HepG2 (cell line): ENCODE results near the gene POLRMT. TPM values are rescaled to one million over a fixed set of nuclear protein-coding genes. Genes with fewer than 3 reads are reported as not detected.

Experiments used
- CAMTA2 ChIP-seq: sonication (generic); formaldehyde crosslinking; IDR thresholded peaks from 2 replicates; pipeline ENCODE4 v1.4.0; 2020; ENCODE audit warnings: mild to moderate bottlenecking, missing genetic modification reagents, borderline replicate concordance
- CBFB ChIP-seq: sonication (generic); formaldehyde crosslinking; IDR thresholded peaks from 2 replicates; pipeline ENCODE4 v1.4.0; 2020; ENCODE audit warnings: missing genetic modification reagents
- DNMT1 ChIP-seq: sonication (generic); formaldehyde crosslinking; IDR thresholded peaks from 2 replicates; pipeline ENCODE4 v1.5.1; 2020; ENCODE audit warnings: mild to moderate bottlenecking, missing genetic modification reagents
- FOXK2 ChIP-seq: fragments of 450-650 bp; IDR thresholded peaks from 2 replicates; pipeline ENCODE4 v1.6.1; 2016
- KDM2A ChIP-seq: sonication (generic); formaldehyde crosslinking; IDR thresholded peaks from 2 replicates; pipeline ENCODE4 v1.4.0; 2020; ENCODE audit warnings: low read depth, missing genetic modification reagents, borderline replicate concordance
- MLLT10 ChIP-seq: sonication (generic); formaldehyde crosslinking; IDR thresholded peaks from 2 replicates; pipeline ENCODE4 v1.4.0; 2020; ENCODE audit warnings: missing genetic modification reagents
- NAIF1 ChIP-seq: sonication (generic); formaldehyde crosslinking; IDR thresholded peaks from 2 replicates; pipeline ENCODE4 v1.5.0; 2020; ENCODE audit warnings: mild to moderate bottlenecking, missing genetic modification reagents, borderline replicate concordance
- SMAD9 ChIP-seq: sonication (generic); formaldehyde crosslinking; IDR thresholded peaks from 2 replicates; pipeline ENCODE4 v1.5.1; 2020; ENCODE audit warnings: mild to moderate bottlenecking, missing genetic modification reagents
- ZNF432 ChIP-seq: sonication (generic); formaldehyde crosslinking; IDR thresholded peaks from 2 replicates; pipeline ENCODE4 v1.5.0; 2020; ENCODE audit warnings: missing genetic modification reagents, mild to moderate bottlenecking, borderline replicate concordance
- ZNF549 ChIP-seq: sonication (generic); formaldehyde crosslinking; IDR thresholded peaks from 2 replicates; pipeline ENCODE4 v1.5.0; 2020; ENCODE audit warnings: missing genetic modification reagents
- ZNF672 ChIP-seq: sonication (generic); formaldehyde crosslinking; IDR thresholded peaks from 2 replicates; pipeline ENCODE4 v1.8.1; 2022; ENCODE audit warnings: missing genetic modification reagents
- ZZZ3 ChIP-seq: sonication (generic); formaldehyde crosslinking; IDR thresholded peaks from 2 replicates; pipeline ENCODE4 v1.4.0; 2020; ENCODE audit warnings: missing genetic modification reagents, mild to moderate bottlenecking, borderline replicate concordance
- polyA plus RNA-seq, 8 experiments: library from polyadenylated mRNA; depleted of rRNA in 3 of 8; stranded (reverse) in 7 of 8; unstranded in 1 of 8; fragments of >200 nt; fragmentation: Illumina TruSeq in 4 of 8; extraction: Trizol in 4 of 8; gene quantifications; 2 replicates each; pipeline versions ENCODE4 v1.2.1 to v1.2.3, GENCODE V29; 2011 to 2016; ENCODE audit warnings: low read depth in 4 of 8, missing spikeins in 1 of 8, mixed read lengths in 1 of 8; ENCODE audit not compliant: insufficient read depth in 1 of 8
- total RNA-seq, 5 experiments: library from RNA; depleted of rRNA; stranded (reverse); fragments of >200 nt; fragmentation: Illumina TruSeq; extraction: Trizol; gene quantifications; 2 replicates each; pipeline ENCODE4 v1.2.3, GENCODE V29; 2016; ENCODE audit warnings: low read depth in 1 of 5
- TF ChIP-seq, protein P1 (sequence below): sonication (generic); formaldehyde crosslinking; IDR thresholded peaks from 2 replicates; pipeline ENCODE4 v1.8.1; 2023; ENCODE audit warnings: mild to moderate bottlenecking, moderate library complexity, missing genetic modification reagents
- TF ChIP-seq, protein P2 (sequence below): sonication (generic); formaldehyde crosslinking; IDR thresholded peaks from 2 replicates; pipeline ENCODE4 v1.4.0; 2020; ENCODE audit warnings: missing genetic modification reagents, mild to moderate bottlenecking, borderline replicate concordance
- TF ChIP-seq, protein P3 (sequence below): sonication (generic); formaldehyde crosslinking; IDR thresholded peaks from 2 replicates; pipeline ENCODE4 v1.4.0; 2020; ENCODE audit warnings: mild to moderate bottlenecking, low read depth, missing genetic modification reagents
- TF ChIP-seq, protein P4 (sequence below), 2 experiments: sonication (generic) in 1 of 2; formaldehyde crosslinking in 1 of 2; IDR thresholded peaks; 2 replicates each; pipeline versions ENCODE4 v1.6.1 to v1.9.0; 2014 to 2022; ENCODE audit warnings: antibody characterized with exemption in 1 of 2, borderline replicate concordance in 1 of 2, inconsistent platforms in 1 of 2, low read depth in 1 of 2, missing genetic modification reagents in 1 of 2

The POLRMT gene
- total and polyA plus RNA-seq, 2 of the 13 experiments (the other 11 are each of a cell fraction or from before 2014, with no cell fraction given), result 78.0 to 101 TPM

DNA sequence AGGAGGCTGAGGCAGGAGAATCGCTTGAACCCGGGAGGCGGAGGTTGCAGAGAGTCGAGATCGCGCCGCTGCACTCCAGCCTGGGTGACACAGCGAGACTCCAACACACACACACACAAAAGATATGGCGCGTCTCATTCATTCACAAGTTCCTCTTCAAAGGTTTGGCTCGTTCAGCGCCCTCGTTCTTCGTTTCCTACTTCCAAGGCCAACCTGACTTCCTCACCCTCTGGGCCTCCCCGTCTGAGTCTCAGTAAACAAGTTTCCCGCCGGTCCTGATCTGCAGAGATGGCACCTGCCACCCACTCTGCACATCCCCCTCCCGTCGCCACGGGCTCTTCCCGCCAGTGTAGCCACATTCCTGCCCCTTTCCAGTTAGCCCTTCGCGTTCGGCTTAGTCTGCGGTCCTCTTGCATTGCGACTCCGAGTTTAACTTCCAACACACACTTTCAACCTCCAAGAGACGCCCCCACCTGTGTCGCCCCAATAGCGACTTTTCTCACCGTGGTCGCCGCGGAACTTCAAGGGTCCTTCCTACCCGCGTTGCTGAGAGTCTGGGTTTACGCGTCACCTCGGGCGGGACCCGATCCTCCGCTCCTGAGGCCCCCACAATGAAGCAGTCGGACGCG is 62.3 kb downstream of the POLRMT start (continued):
- TF ChIP-seq NAIF1 (CRISPR knock-in tag) (peak; percentile 46; the same call in 1 of the 2 replicates), ZNF672 (no peak), FOXK2 (no peak), ZZZ3 (CRISPR knock-in tag) (no peak), DNMT1 (CRISPR knock-in tag) (no peak), ZNF432 (CRISPR knock-in tag) (no peak), CAMTA2 (CRISPR knock-in tag) (no peak), MLLT10 (CRISPR knock-in tag) (no peak), CBFB (CRISPR knock-in tag) (peak; percentile 48; the same call in 1 of the 2 replicates), ZNF549 (CRISPR knock-in tag) (no peak), KDM2A (peak; percentile 61; the same call in 1 of the 2 replicates), SMAD9 (CRISPR knock-in tag) (peak; percentile 31; the same call in 1 of the 2 replicates)
- TF ChIP-seq, protein P1, sequence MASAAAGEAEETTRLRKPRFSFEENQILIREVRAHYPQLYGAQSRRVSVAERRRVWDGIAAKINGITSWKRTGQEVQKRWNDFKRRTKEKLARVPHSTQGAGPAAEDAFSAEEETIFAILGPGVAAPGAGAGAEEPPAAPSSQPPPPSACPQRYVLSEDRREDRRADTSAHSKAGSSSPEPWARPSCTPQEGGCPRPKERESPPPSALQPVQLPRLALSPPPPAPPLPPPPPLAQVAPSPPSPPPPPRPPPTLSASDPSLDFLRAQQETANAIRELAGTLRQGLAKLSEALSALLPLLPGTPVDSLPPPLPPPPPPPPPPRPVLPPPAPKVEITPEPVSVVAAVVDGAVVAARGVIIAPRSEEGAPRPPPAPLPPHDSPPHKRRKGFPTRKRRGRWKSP, result peak; percentile 31
- TF ChIP-seq, protein P2, sequence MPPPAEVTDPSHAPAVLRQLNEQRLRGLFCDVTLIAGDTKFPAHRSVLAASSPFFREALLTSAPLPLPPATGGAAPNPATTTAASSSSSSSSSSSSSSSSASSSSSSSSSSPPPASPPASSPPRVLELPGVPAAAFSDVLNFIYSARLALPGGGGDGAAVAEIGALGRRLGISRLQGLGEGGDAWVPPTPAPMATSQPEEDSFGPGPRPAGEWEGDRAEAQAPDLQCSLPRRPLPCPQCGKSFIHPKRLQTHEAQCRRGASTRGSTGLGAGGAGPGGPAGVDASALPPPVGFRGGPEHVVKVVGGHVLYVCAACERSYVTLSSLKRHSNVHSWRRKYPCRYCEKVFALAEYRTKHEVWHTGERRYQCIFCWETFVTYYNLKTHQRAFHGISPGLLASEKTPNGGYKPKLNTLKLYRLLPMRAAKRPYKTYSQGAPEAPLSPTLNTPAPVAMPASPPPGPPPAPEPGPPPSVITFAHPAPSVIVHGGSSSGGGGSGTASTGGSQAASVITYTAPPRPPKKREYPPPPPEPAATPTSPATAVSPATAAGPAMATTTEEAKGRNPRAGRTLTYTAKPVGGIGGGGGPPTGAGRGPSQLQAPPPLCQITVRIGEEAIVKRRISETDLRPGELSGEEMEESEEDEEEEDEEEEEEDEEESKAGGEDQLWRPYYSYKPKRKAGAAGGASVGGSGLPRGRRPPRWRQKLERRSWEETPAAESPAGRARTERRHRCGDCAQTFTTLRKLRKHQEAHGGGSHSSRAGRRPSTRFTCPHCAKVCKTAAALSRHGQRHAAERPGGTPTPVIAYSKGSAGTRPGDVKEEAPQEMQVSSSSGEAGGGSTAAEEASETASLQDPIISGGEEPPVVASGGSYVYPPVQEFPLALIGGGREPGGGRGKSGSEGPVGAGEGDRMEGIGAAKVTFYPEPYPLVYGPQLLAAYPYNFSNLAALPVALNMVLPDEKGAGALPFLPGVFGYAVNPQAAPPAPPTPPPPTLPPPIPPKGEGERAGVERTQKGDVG, result peak; percentile 56; the same call in 1 of the 2 replicates
- TF ChIP-seq, protein P3, sequence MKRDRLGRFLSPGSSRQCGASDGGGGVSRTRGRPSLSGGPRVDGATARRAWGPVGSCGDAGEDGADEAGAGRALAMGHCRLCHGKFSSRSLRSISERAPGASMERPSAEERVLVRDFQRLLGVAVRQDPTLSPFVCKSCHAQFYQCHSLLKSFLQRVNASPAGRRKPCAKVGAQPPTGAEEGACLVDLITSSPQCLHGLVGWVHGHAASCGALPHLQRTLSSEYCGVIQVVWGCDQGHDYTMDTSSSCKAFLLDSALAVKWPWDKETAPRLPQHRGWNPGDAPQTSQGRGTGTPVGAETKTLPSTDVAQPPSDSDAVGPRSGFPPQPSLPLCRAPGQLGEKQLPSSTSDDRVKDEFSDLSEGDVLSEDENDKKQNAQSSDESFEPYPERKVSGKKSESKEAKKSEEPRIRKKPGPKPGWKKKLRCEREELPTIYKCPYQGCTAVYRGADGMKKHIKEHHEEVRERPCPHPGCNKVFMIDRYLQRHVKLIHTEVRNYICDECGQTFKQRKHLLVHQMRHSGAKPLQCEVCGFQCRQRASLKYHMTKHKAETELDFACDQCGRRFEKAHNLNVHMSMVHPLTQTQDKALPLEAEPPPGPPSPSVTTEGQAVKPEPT, result peak; percentile 48; the same call in 1 of the 2 replicates
- TF ChIP-seq, protein P4, sequence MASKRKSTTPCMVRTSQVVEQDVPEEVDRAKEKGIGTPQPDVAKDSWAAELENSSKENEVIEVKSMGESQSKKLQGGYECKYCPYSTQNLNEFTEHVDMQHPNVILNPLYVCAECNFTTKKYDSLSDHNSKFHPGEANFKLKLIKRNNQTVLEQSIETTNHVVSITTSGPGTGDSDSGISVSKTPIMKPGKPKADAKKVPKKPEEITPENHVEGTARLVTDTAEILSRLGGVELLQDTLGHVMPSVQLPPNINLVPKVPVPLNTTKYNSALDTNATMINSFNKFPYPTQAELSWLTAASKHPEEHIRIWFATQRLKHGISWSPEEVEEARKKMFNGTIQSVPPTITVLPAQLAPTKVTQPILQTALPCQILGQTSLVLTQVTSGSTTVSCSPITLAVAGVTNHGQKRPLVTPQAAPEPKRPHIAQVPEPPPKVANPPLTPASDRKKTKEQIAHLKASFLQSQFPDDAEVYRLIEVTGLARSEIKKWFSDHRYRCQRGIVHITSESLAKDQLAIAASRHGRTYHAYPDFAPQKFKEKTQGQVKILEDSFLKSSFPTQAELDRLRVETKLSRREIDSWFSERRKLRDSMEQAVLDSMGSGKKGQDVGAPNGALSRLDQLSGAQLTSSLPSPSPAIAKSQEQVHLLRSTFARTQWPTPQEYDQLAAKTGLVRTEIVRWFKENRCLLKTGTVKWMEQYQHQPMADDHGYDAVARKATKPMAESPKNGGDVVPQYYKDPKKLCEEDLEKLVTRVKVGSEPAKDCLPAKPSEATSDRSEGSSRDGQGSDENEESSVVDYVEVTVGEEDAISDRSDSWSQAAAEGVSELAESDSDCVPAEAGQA (IDR thresholded peaks at IDR 0.05; ENCODE audit: low read depth), result no peak; the same call in 1 of the 2 replicates
- TF ChIP-seq, protein P4 (CRISPR knock-in tag; IDR thresholded peaks at IDR 0.05; ENCODE audit: borderline replicate concordance), result 0 out of 2 replicates have a peak, but pooled peaks have one; percentile 46
